G401 (cell line): ENCODE measurements around the gene PPM1B. TPM values are rescaled to one million over a fixed set of nuclear protein-coding genes. Genes with fewer than 3 reads are reported as not detected.
"Not testable (repeated sequence)": the region's sequence is repeated elsewhere in the genome, so short reads cannot be mapped to it uniquely, and the experiment has no call there.

Experiments
- DNase-seq: peaks from one replicate; pipeline ENCODE4 v3.0.0-alpha.2; 2015; ENCODE audit warnings: low spot score
- in situ Hi-C: cut with HindIII; loops from 2 replicates; pipeline ENCODE4 v1.10.0; 2016; ENCODE audit warnings: low sequenced_read_pairs, mixed read lengths
- total RNA-seq: library from RNA; depleted of rRNA; stranded (reverse); fragments of >200 nt; shearing (Covaris generic); gene quantifications from 2 replicates; pipeline ENCODE4 v1.2.3, GENCODE V29; 2014

PPM1B gene
- total RNA-seq, 1 experiment from 2014 or later = 31.9 TPM

GRCh38 chr2:44152865-44153669 is 15.6 kb upstream of the PPM1B start:
- in situ Hi-C loops = no loop called here
- DNase-seq = no peak

- DNase-seq = no peak
- in situ Hi-C loops = no loop called here
These were observed 12.8 kb upstream of the PPM1B start for GRCh38 chr2:44155666-44156446.

GRCh38 chr2:44163777-44164176 is 4.9 kb upstream of the PPM1B start:
- no peak for DNase-seq
- in situ Hi-C loops = no loop called here

- no peak for DNase-seq
- in situ Hi-C loops = no loop called here
These were observed 4.1 kb upstream of the PPM1B start for GRCh38 chr2:44164617-44165016.

GRCh38 chr2:44166096-44166495 is 2.6 kb upstream of the PPM1B start:
- in situ Hi-C loops = no loop called here
- DNase-seq = no peak

GRCh38 chr2:44167311-44167907 is 1.3 kb upstream of the PPM1B start:
- in situ Hi-C loops = no loop called here
- DNase-seq = no peak

GRCh38 chr2:44167908-44168680 is 581 bp upstream of the PPM1B start:
- DNase-seq = peak; percentile 100
- in situ Hi-C loops = no loop called here

- in situ Hi-C loops = no loop called here
- peak; percentile 40 for DNase-seq
These were observed 652 bp downstream of the PPM1B start for GRCh38 chr2:44169155-44169898.

GRCh38 chr2:44170311-44170717 is 1.6 kb downstream of the PPM1B start:
- DNase-seq = peak; percentile 29
- in situ Hi-C loops = no loop called here

- in situ Hi-C loops = no loop called here
- peak; percentile 16 for DNase-seq
These were observed 2.3 kb downstream of the PPM1B start for GRCh38 chr2:44171018-44171417.

- in situ Hi-C loops = not testable (repeated sequence)
These were observed 2.8 kb downstream of the PPM1B start for GRCh38 chr2:44171442-44171841.

GRCh38 chr2:44172576-44172975 is 3.9 kb downstream of the PPM1B start:
- in situ Hi-C loops = no loop called here
- DNase-seq = no peak

More at GRCh38 chr2:44171442-44171841, 2.8 kb downstream of the PPM1B start:
- not testable (repeated sequence) for DNase-seq

GRCh38 chr2:44178950-44179349 is 10.3 kb downstream of the PPM1B start:
- in situ Hi-C loops = no loop called here
- DNase-seq = no peak

- no peak for DNase-seq
- in situ Hi-C loops = no loop called here
These were observed 13.0 kb downstream of the PPM1B start for GRCh38 chr2:44181648-44182047.

GRCh38 chr2:44184106-44184505 is 15.4 kb downstream of the PPM1B start:
- DNase-seq = no peak
- in situ Hi-C loops = no loop called here

GRCh38 chr2:44186810-44187209 is 18.1 kb downstream of the PPM1B start:
- in situ Hi-C loops = no loop called here
- DNase-seq = no peak

- DNase-seq = no peak
- in situ Hi-C loops = no loop called here
These were observed 18.6 kb downstream of the PPM1B start for GRCh38 chr2:44187251-44187650.

- in situ Hi-C loops = no loop called here
- DNase-seq = no peak
These were observed 20.0 kb downstream of the PPM1B start for GRCh38 chr2:44188696-44189095.

- in situ Hi-C loops = no loop called here
- no peak for DNase-seq
These were observed 20.4 kb downstream of the PPM1B start for GRCh38 chr2:44189104-44189503.
